Erythroblast (primary cell): ENCODE measurements around the gene CDC42BPA.

ENCODE experiments used
- GATA1 ChIP-seq: IDR thresholded peaks from 2 replicates; pipeline ENCODE4 v1.6.1; 2011; ENCODE audit warnings: low read depth, mild to moderate bottlenecking, control low read depth, low read length, moderate library complexity
- POLR2A ChIP-seq: IDR thresholded peaks from 2 replicates; pipeline ENCODE4 v1.6.1; 2011; ENCODE audit warnings: mild to moderate bottlenecking, low read length

DNA sequence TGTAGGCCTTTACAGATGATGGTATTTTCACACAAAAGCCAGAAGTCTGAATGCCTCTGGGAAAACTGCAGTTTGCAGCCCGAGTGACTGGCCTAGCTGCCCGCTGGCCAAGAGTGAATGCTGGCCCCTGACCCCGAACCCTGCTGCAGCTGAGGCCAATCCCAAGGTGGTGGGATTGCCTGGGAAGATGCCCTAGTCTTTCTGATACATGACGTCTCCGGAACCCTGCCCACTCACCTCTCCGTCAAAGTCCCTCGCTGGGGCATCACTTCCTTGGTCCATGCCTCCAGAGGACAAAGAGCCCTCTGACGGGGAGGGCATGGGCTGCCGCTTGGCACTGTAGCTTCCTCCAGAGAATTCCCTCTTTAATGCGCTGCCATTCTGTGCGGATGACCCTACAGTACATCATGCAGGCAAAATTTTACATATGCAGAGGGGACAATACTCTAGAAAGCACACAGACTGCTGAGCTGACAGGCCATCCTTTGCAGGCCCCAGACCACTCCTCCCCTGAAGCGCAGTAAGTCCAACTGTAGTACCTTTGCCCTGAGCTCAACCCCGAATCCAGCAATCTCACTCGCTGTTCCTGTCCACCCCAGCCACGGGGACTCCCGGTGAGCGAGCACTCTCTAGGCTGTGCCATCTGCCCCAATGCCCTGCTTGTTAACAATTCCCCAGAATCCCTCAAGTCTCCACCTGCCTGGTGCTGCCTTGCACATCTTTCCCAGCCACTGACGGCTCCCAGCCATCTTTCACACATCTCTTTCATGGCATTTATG is 323.5 kb downstream of the CDC42BPA start:
- TF ChIP-seq POLR2A (no peak), GATA1 (no peak)
